H1 (cell line): ENCODE results near the gene SNAPC1. TPM values are rescaled to one million over a fixed set of nuclear protein-coding genes. Genes with fewer than 3 reads are reported as not detected.

Experiments
- CTCF ChIA-PET: fragments of 300-600 bp; sonication (Branson Sonifier 250); formaldehyde crosslinking; loops from one replicate; lab custom pipeline; 2021; ENCODE audit not compliant: partially characterized antibody; lab: Charles Lee
- POLR2A ChIA-PET: fragments of 300-600 bp; sonication (Branson Sonifier 250); formaldehyde crosslinking; loops from one replicate; lab custom pipeline; 2021; ENCODE audit warnings: inconsistent platforms; ENCODE audit not compliant: partially characterized antibody; lab: Charles Lee
- DNase-seq, 2 experiments: peaks; one replicate each; pipeline versions ENCODE4 v3.0.0 to v3.0.0-alpha.2; 2010 to 2022; ENCODE audit warnings: low spot score in 2 of 2, low read depth in 1 of 2, mixed read lengths in 1 of 2
- FAIRE-seq: peaks from 2 replicates; lab custom pipeline; 2011; peaks lifted over from hg19 to GRCh38; lab: Jason Lieb, UNC
- H2AFZ ChIP-seq: 2 replicates; pipeline ENCODE4 v1.8.1; 2012; ENCODE audit warnings: low read length, inconsistent platforms
- H2AK5ac ChIP-seq: 2 replicates; pipeline ENCODE4 v1.6.1; 2013; ENCODE audit warnings: low read depth, low read length
- H2BK120ac ChIP-seq: replicated peaks from 2 replicates; pipeline ENCODE3; 2013; ENCODE audit warnings: low read depth, low read length, inconsistent platforms
- H2BK12ac ChIP-seq: 2 replicates; pipeline ENCODE4 v1.6.1; 2013; ENCODE audit warnings: low read depth, low read length
- H2BK15ac ChIP-seq: 2 replicates; pipeline ENCODE4 v1.6.1; 2013; ENCODE audit warnings: low read length
- H2BK20ac ChIP-seq: 2 replicates; pipeline ENCODE4 v1.6.1; 2013; ENCODE audit warnings: low read length
- H2BK5ac ChIP-seq: 2 replicates; pipeline ENCODE4 v1.6.1; 2013; ENCODE audit warnings: low read depth, low read length
- H3K14ac ChIP-seq: 2 replicates; pipeline ENCODE4 v1.6.1; 2013; ENCODE audit warnings: inconsistent platforms; ENCODE audit not compliant: insufficient read length
- H3K18ac ChIP-seq: 2 replicates; pipeline ENCODE4 v1.6.1; 2013; ENCODE audit warnings: low read length; ENCODE audit errors: extremely low read depth
- H3K23ac ChIP-seq: 2 replicates; pipeline ENCODE4 v1.6.1; 2013; ENCODE audit warnings: inconsistent platforms; ENCODE audit not compliant: insufficient read length
- H3K23me2 ChIP-seq: 2 replicates; pipeline ENCODE4 v1.6.1; 2013; ENCODE audit warnings: low read depth, low read length
- H3K27ac ChIP-seq: 2 replicates; pipeline ENCODE4 v1.6.1; 2011; ENCODE audit warnings: low read depth, low read length, inconsistent platforms
- H3K27me3 ChIP-seq, 4 experiments: replicated peaks in 1 of 4; 1 replicate in 1 of 4; 2 replicates in 3 of 4; pipeline versions ENCODE4 v1.6.1 to v1.8.1; 2011 to 2013; ENCODE audit warnings: low read length in 3 of 4, mild to moderate bottlenecking in 3 of 4, inconsistent platforms in 2 of 4, mixed read lengths in 2 of 4, moderate library complexity in 1 of 4; ENCODE audit not compliant: control insufficient read depth in 3 of 4, insufficient read depth in 3 of 4; ENCODE audit errors: extremely low read depth in 1 of 4
- H3K36me3 ChIP-seq, 4 experiments: 2 replicates each; pipeline versions ENCODE4 v1.6.1 to v1.8.1; 2011 to 2013; ENCODE audit warnings: mild to moderate bottlenecking in 4 of 4, low read length in 3 of 4, moderate library complexity in 2 of 4, control low read depth in 1 of 4, inconsistent platforms in 1 of 4; ENCODE audit not compliant: insufficient read depth in 4 of 4, control insufficient read depth in 2 of 4
- H3K4ac ChIP-seq: replicated peaks from 2 replicates; pipeline ENCODE3; 2013; ENCODE audit warnings: low read length, low read depth, mixed read lengths, inconsistent platforms; ENCODE audit not compliant: insufficient read length
- H3K4me1 ChIP-seq, 4 experiments: replicated peaks in 1 of 4; 1 replicate in 1 of 4; 2 replicates in 3 of 4; pipeline versions ENCODE4 v1.6.1 to v1.8.1; 2011 to 2013; ENCODE audit warnings: low read length in 3 of 4, inconsistent platforms in 2 of 4, mixed read lengths in 1 of 4; ENCODE audit not compliant: insufficient read depth in 4 of 4, control insufficient read depth in 3 of 4
- H3K4me2 ChIP-seq, 2 experiments: 2 replicates each; pipeline versions ENCODE4 v1.6.1 to v1.8.1; 2011 to 2013; ENCODE audit warnings: low read depth in 2 of 2, low read length in 2 of 2, control low read depth in 1 of 2, inconsistent platforms in 1 of 2, mild to moderate bottlenecking in 1 of 2; ENCODE audit not compliant: insufficient read depth in 1 of 2
- H3K4me3 ChIP-seq, 4 experiments: fragments of 200-600, 300-600 bp in 1 of 4; sonication (generic), shearing (Covaris generic), sonication (Bioruptor Twin) in 1 of 4; 2 replicates each; pipeline versions ENCODE4 v1.5.1 to v1.8.1; 2011 to 2016; ENCODE audit warnings: low read length in 4 of 4, low read depth in 3 of 4, control low read depth in 2 of 4, inconsistent platforms in 2 of 4, mild to moderate bottlenecking in 2 of 4, mixed read lengths in 1 of 4, moderate library complexity in 1 of 4; ENCODE audit not compliant: insufficient read depth in 2 of 4; ENCODE audit errors: extremely low read depth in 1 of 4
- H3K56ac ChIP-seq: replicated peaks from 2 replicates; pipeline ENCODE3; 2013; ENCODE audit warnings: low read depth, mild to moderate bottlenecking, mixed read lengths, low read length, inconsistent platforms; ENCODE audit not compliant: insufficient read length
- H3K79me1 ChIP-seq: 2 replicates; pipeline ENCODE4 v1.6.1; 2013; ENCODE audit warnings: low read depth, low read length, control low read depth
- H3K79me2 ChIP-seq, 2 experiments: 2 replicates each; pipeline versions ENCODE4 v1.6.1 to v1.8.1; 2012 to 2013; ENCODE audit warnings: low read length in 2 of 2, mild to moderate bottlenecking in 2 of 2, inconsistent platforms in 1 of 2; ENCODE audit not compliant: insufficient read depth in 2 of 2, control insufficient read depth in 1 of 2
- H3K9ac ChIP-seq, 4 experiments: replicated peaks in 1 of 4; 1 replicate in 1 of 4; 2 replicates in 3 of 4; pipeline versions ENCODE4 v1.6.1 to v1.8.1; 2011 to 2013; ENCODE audit warnings: low read depth in 3 of 4, low read length in 3 of 4, control low read depth in 2 of 4, mild to moderate bottlenecking in 2 of 4, moderate library complexity in 2 of 4, inconsistent platforms in 1 of 4; ENCODE audit errors: extremely low read depth in 1 of 4
- H3K9me3 ChIP-seq, 2 experiments: 2 replicates each; pipeline versions ENCODE4 v1.6.1 to v1.8.1; 2012 to 2013; ENCODE audit warnings: mild to moderate bottlenecking in 2 of 2, moderate library complexity in 2 of 2, control low read depth in 1 of 2, inconsistent platforms in 1 of 2, low read depth in 1 of 2, low read length in 1 of 2, mixed read lengths in 1 of 2; ENCODE audit not compliant: insufficient read depth in 2 of 2
- H4K20me1 ChIP-seq, 2 experiments: replicated peaks in 1 of 2; 2 replicates each; pipeline versions ENCODE3 to v1.8.1; 2011 to 2013; ENCODE audit warnings: inconsistent platforms in 2 of 2, low read length in 2 of 2, mild to moderate bottlenecking in 1 of 2; ENCODE audit not compliant: insufficient read depth in 2 of 2, control insufficient read depth in 1 of 2
- H4K5ac ChIP-seq: 2 replicates; pipeline ENCODE4 v1.6.1; 2013; ENCODE audit warnings: low read length, low read depth, mixed read lengths, inconsistent platforms; ENCODE audit not compliant: insufficient read length
- H4K8ac ChIP-seq: 2 replicates; pipeline ENCODE4 v1.8.0; 2013; ENCODE audit warnings: mild to moderate bottlenecking, moderate library complexity, low read length, inconsistent platforms; ENCODE audit not compliant: insufficient read depth; ENCODE audit errors: extremely low read depth
- H4K91ac ChIP-seq: replicated peaks from 2 replicates; pipeline ENCODE3; 2013; ENCODE audit warnings: low read length, mixed read lengths, inconsistent platforms; ENCODE audit not compliant: insufficient read length
- MAX ChIP-seq: IDR thresholded peaks from 2 replicates; pipeline ENCODE4 v1.6.1; 2012; ENCODE audit warnings: inconsistent platforms
- NANOG ChIP-seq: IDR thresholded peaks from 2 replicates; pipeline ENCODE4 v1.6.1; 2011; ENCODE audit warnings: low read length, low read depth, mild to moderate bottlenecking, inconsistent platforms; ENCODE audit not compliant: insufficient read depth, poor library complexity, severe bottlenecking
- POLR2A ChIP-seq, 2 experiments: IDR thresholded peaks; 1 replicate in 1 of 2; 2 replicates in 1 of 2; pipeline ENCODE4 v1.6.1; 2011; ENCODE audit warnings: low read depth in 2 of 2, low read length in 2 of 2, mild to moderate bottlenecking in 2 of 2; ENCODE audit errors: control extremely low read depth in 1 of 2
- USF2 ChIP-seq: IDR thresholded peaks from 2 replicates; pipeline ENCODE4 v1.6.1; 2011; ENCODE audit warnings: low read length, improper control_type of control experiment
- WGBS, 2 experiments: shearing (Covaris generic) in 1 of 2; methylation state at CpG; one replicate each; pipeline versions ENCODE4 v1.1.6 to v1.1.7; 2013 to 2015; ENCODE audit warnings: low lambda C conversion rate in 2 of 2, mixed read lengths in 2 of 2, inconsistent platforms in 1 of 2, low coverage in 1 of 2, missing lambda C conversion rate in 1 of 2; ENCODE audit not compliant: insufficient replicate concordance in 2 of 2, insufficient coverage in 1 of 2, insufficient read length in 1 of 2; ENCODE audit errors: extremely low coverage in 1 of 2, missing lambda C conversion rate in 1 of 2; 5-methylcytosine and 5-hydroxymethylcytosine counted together
- polyA plus RNA-seq, 7 experiments: library from polyadenylated mRNA; depleted of rRNA in 3 of 7; stranded (reverse) in 5 of 7; unstranded in 2 of 7; fragments of >200 nt in 5 of 7; fragments of 200-250 nt in 2 of 7; gene quantifications; 1 replicate in 5 of 7; 2 replicates in 1 of 7; 4 replicates in 1 of 7; pipeline versions ENCODE4 v1.2.1 to v1.2.3, GENCODE V29; 2011 to 2013; ENCODE audit warnings: missing spikeins in 2 of 7, mixed read lengths in 2 of 7
- total RNA-seq: library from RNA; stranded (reverse); fragmentation: NEBNext Ultra II Directional; extraction: Animal tissue kit (Norgen Biotek cat#: 25700); gene quantifications from 2 replicates; pipeline ENCODE4 v1.2.1, GENCODE V29; 2021

SNAPC1 gene
- total and polyA plus RNA-seq, 2 of the 8 experiments (the other 6 are each of a cell fraction or from before 2014, with no cell fraction given): 5.8 to 11.1 TPM

GRCh38 chr14:61720294-61720661, 41.9 kb upstream of the SNAPC1 start:
- no peak overlapping the region for H4K8ac ChIP-seq
- FAIRE-seq (no peak), DNase-seq (no peak)
- H3K14ac ChIP-seq: no peak overlapping the region
- H4K91ac ChIP-seq: no peak overlapping the region
- 89 to 90% methylated on average over 1 to 9 of the region's 9 CpGs for WGBS, 2 experiments
- no peak overlapping the region for H4K5ac ChIP-seq
- no peak overlapping the region for H3K4ac ChIP-seq
- peaks cover 0 to 46% (median 18%) of the 10 kb centered on the region in 4 experiments; a peak in 6 of 8 replicates for H3K36me3 ChIP-seq
- no peak overlapping the region for H2BK5ac ChIP-seq
- ChIA-PET CTCF (interaction anchor here (0.9 to 3.6 kb wide), 7 partner anchors 10 to 259 kb away, joined by 3 to 14 read pairs (median 4); no protein-coding TSS in a partner anchor), POLR2A (interaction anchor here (0.9 to 1.9 kb wide), 4 partner anchors 9 to 219 kb away, joined by 3 to 8 read pairs (median 3); partner anchors contain the start of gene HIF1A)
- no peaks in the 10 kb centered on the region for H3K79me1 ChIP-seq
- peaks cover 2 to 9% (median 4%) of the 10 kb centered on the region in 4 experiments; a peak in 5 of 7 replicates for H3K4me1 ChIP-seq
- H3K9ac ChIP-seq: no peak overlapping the region
- no peak overlapping the region for H3K23ac ChIP-seq
- H2BK20ac ChIP-seq: no peak overlapping the region
- no peaks in the 10 kb centered on the region; the same call in 1 of the 2 replicates for H3K23me2 ChIP-seq
- H3K27ac ChIP-seq: no peak overlapping the region
- no peak overlapping the region for H2BK12ac ChIP-seq
- H2BK15ac ChIP-seq: no peak overlapping the region
- peaks cover 13 to 95% of the 10 kb centered on the region in 2 experiments for H3K79me2 ChIP-seq
- no peak overlapping the region for H2BK120ac ChIP-seq
- H3K56ac ChIP-seq: no peak overlapping the region
- no peak overlapping the region for H3K4me2 ChIP-seq
- no peak overlapping the region for H3K4me3 ChIP-seq
- H3K27me3 ChIP-seq: no peaks in the 10 kb centered on the region
- no peak overlapping the region for H2AK5ac ChIP-seq
- no peaks in the 10 kb centered on the region for H3K9me3 ChIP-seq
- no peak overlapping the region for H3K18ac ChIP-seq
- H2AFZ ChIP-seq: no peak overlapping the region
- peaks cover 18 to 22% of the 10 kb centered on the region in 2 experiments for H4K20me1 ChIP-seq
- TF ChIP-seq MAX: no peak
- TF ChIP-seq NANOG: no peak
- no peak for TF ChIP-seq POLR2A (IDR thresholded peaks at IDR 0.05; ENCODE audit: control extremely low read depth in 1 of 2, low read depth in 2 of 2, low read length in 2 of 2)
- no peak for TF ChIP-seq USF2
